ENCODE data around the gene PEPD.

Gene PEPD

DNA sequence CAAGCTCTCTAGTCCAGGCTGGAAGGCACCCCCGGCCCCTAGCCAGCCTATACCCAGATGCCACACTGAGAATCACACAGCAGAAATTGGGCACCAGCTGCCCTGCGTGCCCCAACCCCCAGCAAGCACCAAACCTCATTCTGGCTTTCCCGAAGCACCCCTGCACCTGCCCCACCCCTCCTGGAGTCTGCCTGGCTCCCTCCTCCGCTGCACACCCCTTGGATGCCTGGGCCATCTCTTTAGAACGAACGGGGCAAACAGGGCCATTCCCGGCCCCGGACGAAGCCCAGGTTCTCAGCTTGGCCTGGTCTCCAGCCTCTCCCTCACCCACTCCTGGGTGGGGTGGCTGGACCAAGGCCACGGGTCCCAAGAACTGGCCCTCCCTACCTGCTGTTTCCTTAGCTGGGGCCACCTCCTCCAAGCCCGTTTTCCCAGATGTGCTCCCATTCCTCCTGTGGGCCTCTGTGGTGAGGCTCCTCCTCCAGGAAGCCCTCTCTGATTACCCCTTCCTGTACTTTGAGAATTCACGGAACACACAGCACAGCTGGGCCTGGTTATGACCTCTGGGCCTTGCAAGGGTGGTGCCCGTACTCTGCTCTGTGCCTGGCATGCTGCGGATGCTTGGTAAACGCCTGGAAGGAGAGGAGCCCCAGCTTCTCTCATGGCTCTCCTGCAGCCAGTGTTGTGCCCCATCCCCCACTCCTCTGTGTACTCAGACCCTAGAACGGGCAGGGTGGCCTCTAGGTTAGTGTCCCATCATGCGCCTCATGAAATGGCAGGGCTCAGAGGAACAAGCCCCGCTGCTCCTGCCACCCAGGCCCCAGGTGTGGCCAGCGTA lies 126.6 kb downstream of the PEPD start:
- DNase-seq (ENCODE audit: low read depth), result no peak

GRCh38 chr19:33394006-33394722 lies 127.4 kb downstream of the PEPD start:
- DNase-seq (ENCODE audit: low read depth), result no peak

DNA sequence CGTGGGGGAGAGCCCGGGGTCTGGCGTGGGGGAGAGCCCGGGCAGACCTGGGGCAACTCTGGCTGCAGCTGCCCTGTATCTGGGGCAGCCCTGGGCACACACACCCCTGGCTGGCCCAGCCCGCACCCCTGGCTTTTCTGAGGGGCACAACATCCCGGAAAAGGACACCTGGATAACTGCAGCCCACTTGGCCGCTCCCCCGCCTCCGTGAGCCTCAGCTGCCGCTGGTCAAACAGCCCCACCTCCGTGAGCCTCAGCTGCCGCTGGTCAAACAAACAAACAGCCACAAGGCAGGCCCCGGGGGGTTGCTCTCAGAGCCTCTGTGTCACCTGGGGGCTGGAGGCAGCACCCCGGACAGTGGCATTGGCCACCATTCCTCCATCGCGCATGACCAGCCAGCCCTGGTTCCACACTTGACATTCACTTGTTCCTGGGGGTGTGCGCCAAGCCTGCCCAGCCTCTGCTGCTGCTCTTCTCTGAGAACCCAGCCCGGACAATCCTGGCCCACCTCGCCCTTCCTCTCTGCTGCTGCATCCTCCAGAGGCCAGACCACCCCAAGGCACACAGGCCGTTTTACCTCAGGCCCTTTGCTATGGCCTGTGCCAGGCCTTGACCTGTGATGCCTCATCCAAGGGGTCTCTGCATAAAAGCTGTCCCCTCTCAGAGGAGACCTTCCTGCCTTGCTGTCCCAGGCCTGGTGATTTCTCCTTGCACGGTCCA lies 128.1 kb downstream of the PEPD start:
- DNase-seq (ENCODE audit: low read depth), result no peak

DNA sequence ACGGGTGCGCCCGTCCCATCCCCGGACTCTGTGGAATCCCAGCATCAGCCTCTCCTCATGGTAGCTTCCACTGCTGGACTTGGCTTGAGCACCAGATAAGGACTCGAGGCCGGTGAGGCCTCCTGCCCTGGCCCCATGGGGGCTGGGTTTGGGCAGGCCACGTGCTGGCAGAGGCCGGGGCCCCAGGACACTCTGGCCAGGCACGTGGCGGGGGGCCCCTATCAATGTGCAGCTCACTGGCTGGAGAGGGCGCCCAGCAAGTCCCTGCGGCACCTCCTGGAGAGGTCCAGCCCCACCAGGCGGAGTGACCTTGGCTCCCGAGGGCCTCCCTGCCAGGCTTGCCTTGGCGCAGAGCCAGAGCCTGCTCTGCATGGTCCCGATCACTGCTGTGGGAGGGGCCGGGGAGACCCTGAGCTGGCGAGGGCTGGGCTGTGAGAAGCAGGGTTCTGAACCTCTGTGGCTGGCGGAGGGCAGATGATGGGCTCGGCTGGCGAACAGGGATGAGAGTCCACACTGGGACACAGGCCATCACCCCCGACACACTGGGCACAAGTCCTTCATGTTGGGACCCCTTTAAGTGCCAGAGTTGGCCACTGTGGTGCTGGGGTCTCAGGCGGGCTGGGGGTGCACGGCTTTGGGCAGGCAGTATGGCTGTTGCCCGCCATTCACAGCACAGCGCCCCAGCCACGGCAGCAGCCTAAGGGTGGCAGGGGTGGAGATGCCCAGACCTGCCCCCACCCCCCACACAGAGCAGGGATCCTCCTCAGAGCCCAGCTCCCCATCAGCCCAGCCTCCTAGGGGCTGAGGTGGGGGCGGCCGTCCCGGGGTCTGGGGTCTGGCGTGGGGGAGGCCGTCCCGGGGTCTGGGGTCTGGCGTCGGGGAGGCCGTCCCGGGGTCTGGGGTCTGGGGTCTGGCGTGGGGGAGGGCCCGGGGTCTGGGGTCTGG lies 129.0 kb downstream of the PEPD start:
- no peak for DNase-seq (ENCODE audit: low read depth)

DNA sequence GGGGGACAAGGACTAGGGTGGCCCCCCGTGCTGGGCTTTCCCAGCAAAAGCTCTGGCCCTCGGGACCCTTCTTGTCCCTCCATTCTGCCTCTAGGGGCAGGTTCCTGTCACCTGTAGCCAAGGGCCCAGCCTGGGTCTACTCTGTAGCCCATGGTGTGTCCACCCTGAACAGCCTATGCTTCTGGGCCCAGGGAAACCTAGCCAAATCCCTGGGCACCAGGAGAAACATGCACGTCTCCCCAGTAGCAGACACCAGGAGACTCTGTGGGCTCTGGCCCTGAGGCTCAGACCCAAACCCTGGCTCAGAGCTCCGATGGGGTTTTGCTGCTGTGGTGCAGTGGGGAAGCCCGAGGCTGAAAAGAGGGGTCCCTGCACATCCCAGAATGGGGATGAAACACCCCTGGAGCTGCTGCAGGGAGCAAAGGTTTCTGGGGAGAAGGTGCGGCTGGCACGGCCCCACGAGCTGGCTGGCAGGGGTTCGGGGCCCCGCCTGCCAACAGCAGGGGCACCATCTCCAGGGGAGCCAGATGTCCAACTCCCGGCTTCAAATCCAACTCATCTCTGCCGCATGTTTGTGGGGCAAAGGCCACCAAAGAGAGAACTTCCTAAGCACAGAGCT lies 129.9 kb downstream of the PEPD start:
- no peak for DNase-seq (ENCODE audit: low read depth)

- no peak for DNase-seq (ENCODE audit: low read depth)
Observed at GRCh38 chr19:33390908-33391630, 130.5 kb downstream of the PEPD start.

GRCh38 chr19:33390101-33390907 lies 131.3 kb downstream of the PEPD start:
- no peak for DNase-seq (ENCODE audit: low read depth)

DNA sequence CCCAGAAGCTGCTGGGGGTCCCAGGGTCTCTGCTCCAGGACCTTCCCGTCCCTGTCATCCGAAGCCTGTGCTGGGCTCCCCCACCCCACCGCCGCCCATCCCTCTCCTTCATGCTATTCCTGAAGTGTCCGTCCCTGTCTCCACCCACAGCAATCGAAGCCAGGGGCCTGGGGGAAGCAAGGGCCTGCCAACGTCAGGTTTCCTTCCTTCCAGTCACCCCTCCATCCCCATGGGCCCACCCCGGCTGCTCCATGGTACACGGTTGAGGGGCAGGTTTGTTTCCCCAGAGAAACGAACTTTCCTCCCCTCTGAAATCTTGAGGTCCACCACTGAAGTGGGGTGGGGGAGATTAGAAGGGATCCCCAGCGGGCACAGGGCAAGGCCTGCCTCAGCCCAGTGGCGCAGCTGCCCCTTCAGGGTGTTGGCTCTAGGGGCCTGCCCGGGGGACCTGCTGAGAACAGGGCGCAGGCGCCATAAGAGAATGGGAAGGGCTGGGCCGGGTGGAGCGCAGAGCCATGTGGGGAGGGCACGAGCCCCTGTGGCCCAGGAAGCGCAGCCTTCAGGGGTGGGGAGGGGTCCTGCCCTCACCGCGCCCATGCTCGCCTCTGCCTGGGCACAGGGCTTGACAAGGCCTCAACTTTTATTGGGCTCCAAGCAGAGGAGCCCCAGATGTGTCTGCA lies 132.0 kb downstream of the PEPD start:
- DNase-seq (ENCODE audit: low read depth), result no peak

DNA sequence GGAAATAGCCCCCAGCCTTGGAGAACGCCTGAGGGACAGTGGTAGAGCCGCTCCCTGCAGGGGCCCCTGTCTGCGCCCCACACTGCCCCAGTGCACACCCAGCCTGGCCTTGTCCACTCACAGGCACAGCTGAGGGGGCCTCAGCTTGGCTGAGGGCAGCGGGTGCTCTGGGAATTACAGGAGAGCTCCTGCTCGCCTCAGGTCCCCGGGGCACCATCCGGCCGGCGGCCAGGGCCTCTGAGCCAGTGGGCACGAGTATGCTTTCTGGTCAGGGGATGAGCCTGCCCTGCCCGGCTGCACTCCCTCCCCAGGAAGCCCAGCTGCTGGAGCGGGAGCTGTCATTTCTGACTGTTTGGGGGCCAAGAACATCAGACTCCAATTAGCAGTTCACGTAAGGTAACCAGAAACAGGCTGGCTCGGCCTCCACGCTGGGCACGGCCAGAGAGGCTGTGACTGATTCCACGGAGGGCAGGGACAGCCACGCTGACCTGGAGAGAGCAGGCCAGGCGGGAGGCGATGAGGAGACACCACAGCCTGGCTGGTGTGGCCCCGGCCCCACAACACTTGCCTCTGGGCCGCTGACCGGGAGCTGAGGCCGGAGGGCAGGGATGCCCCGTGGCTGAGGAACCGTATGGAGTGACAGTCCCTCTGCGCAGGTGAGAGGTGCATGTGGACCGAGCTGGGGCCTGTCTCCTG lies 132.7 kb downstream of the PEPD start:
- DNase-seq (ENCODE audit: low read depth), result no peak

- no peak for DNase-seq (ENCODE audit: low read depth)
Observed at GRCh38 chr19:33388231-33388724, 133.3 kb downstream of the PEPD start.

GRCh38 chr19:33387351-33388230 lies 134.0 kb downstream of the PEPD start:
- no peak for DNase-seq (ENCODE audit: low read depth)

GRCh38 chr19:33386361-33386858 lies 135.2 kb downstream of the PEPD start:
- DNase-seq (ENCODE audit: low read depth), result no peak

DNA sequence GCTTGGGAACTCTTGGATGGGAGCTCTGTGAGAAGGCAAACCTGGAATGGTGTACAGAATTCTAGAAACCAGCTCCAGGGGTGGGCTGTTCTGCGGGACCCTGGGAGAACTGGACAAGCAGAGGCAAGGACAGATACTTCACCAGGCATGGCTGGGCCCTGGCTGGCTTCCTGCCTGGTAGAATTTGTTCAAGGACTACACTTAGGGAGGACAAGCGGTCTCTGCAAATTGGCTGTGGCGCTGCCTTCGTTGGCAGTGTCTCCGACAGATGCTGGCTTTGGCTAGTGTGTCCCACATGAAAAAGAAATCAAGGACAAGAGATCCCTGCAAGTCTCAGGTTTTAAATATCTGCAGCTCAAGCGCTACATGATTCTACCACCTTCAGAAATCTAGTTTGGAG lies 135.6 kb downstream of the PEPD start:
- no peak for DNase-seq (ENCODE audit: low read depth)

DNA sequence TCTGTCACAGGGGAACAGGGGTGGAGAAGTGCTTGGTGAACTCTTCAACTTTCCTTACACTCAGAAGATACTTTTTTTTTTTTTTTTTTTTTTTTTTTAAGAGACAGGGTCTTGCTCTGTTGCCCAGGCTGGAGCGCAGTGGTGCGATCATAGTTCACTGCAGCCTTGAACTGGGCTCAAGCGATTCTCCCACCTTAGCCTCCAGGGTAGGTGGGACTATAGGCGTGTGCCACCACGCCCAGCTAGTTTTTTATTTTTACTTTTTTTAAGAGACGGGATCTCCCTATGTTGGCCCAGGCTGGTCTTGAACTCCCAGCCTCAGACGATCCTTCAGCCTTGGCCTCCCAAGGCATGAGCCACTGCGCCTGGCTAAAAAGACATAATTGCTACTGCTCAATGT lies 136.6 kb downstream of the PEPD start:
- no peak for DNase-seq (ENCODE audit: low read depth)

DNA sequence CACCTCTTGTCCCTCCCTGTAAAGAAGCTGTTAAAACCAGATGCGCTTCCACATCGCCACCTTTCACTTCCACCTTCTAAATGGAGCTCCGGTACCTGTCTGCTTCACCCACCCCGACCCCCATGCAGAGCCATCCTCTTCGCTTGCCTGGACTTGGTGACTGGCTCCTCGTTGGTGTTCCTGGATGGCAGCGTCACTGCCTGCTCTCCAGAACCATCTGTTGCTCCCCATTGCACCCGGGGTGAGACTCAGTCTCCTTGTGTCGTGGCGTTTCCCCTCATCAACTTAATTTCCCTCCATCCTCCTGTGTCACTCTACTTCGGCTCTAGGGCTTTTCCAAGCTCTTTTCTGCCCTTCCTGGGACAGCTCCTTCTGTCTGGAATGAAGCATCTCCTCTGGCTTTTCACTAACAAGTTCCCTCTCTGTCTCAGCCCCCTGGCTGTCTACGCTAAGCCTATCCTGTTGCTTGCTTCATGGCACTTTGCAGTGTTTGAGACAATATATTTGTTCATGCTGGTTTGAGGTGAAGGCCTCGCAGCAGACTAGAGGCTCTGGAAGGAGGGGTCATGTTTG lies 137.8 kb downstream of the PEPD start:
- no peak for DNase-seq (ENCODE audit: low read depth)

- no peak for DNase-seq (ENCODE audit: low read depth)
Observed at GRCh38 chr19:33382982-33383381, 138.6 kb downstream of the PEPD start.

DNA sequence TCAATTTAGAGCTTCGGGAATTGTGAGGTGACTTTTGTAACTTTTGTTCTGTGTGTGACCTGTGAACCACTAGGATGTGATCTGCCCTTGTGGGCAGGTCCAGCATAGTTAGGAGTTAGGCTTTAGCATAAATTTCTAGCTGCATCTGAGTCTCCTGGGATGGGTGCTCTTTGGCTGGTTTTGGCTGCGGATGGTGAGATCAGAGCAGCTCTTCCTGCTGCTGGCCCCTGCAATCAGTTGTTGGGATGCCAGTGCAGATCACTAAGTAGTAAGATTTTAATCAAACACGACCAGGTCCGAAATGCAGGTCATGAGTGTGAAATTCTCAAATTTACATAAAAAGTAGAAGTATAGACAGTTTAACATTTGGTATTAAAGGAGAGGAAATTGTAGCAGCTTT lies 139.6 kb downstream of the PEPD start:
- no peak for DNase-seq (ENCODE audit: low read depth)
